NCI-H1417 (cell line): ENCODE data around the gene IL3.

Source experiments
- DNase-seq, 3 experiments: peaks; one replicate each; lab custom pipeline; 2025; lab: John Stamatoyannopoulos, UW

IL3 gene

GRCh38 chr5:132072070-132072469 is 11.6 kb downstream of the IL3 start:
- DNase-seq: no peak

- DNase-seq: peak in 1 of 3 experiments; percentile 13
Observed at GRCh38 chr5:132072528-132072927, 12.1 kb downstream of the IL3 start.

GRCh38 chr5:132073231-132074013 is 13.0 kb downstream of the IL3 start, which contains the start of gene CSF2:
TSS of gene CSF2 (plus strand) at chr5:132073789. CDS start at chr5:132073824, 35 bp downstream.
- DNase-seq: no peak

- no peak for DNase-seq
Observed at GRCh38 chr5:132074091-132074771, 13.8 kb downstream of the IL3 start.

- peak in 1 of 3 experiments; percentile 7 for DNase-seq
Observed at GRCh38 chr5:132074772-132075718, 14.6 kb downstream of the IL3 start.

GRCh38 chr5:132075719-132076077 is 15.2 kb downstream of the IL3 start:
- DNase-seq: no peak

GRCh38 chr5:132076202-132076830 is 15.9 kb downstream of the IL3 start:
- no peak for DNase-seq

- DNase-seq: no peak
Observed at GRCh38 chr5:132076983-132077382, 16.5 kb downstream of the IL3 start.

- DNase-seq: no peak
Observed at GRCh38 chr5:132079081-132079480, 18.6 kb downstream of the IL3 start.

GRCh38 chr5:132079619-132080018 is 19.2 kb downstream of the IL3 start:
- no peak for DNase-seq

GRCh38 chr5:132080595-132080994 is 20.1 kb downstream of the IL3 start:
- DNase-seq: no peak

GRCh38 chr5:132081458-132081857 is 21.0 kb downstream of the IL3 start:
- DNase-seq: no peak

- DNase-seq: no peak
Observed at GRCh38 chr5:132082329-132083023, 22.0 kb downstream of the IL3 start.

- DNase-seq: no peak
Observed at GRCh38 chr5:132083071-132083678, 22.7 kb downstream of the IL3 start.

GRCh38 chr5:132085686-132086085 is 25.2 kb downstream of the IL3 start:
- DNase-seq: no peak

- DNase-seq: no peak
Observed at GRCh38 chr5:132086277-132086794, 25.9 kb downstream of the IL3 start.

- no peak for DNase-seq
Observed at GRCh38 chr5:132087176-132087575, 26.7 kb downstream of the IL3 start.

- DNase-seq: no peak
Observed at GRCh38 chr5:132087661-132088060, 27.2 kb downstream of the IL3 start.

- no peak for DNase-seq
Observed at GRCh38 chr5:132089363-132089762, 28.9 kb downstream of the IL3 start.

GRCh38 chr5:132090107-132090506 is 29.7 kb downstream of the IL3 start:
- DNase-seq: no peak

- DNase-seq: no peak
Observed at GRCh38 chr5:132093271-132093670, 32.8 kb downstream of the IL3 start.
